ENCODE data around the gene FLOT1. TPM values are rescaled to one million over a fixed set of nuclear protein-coding genes. Genes with fewer than 3 reads are reported as not detected.

Gene FLOT1
- total RNA-seq, 1 experiment from 2014 or later, result 110 TPM

DNA sequence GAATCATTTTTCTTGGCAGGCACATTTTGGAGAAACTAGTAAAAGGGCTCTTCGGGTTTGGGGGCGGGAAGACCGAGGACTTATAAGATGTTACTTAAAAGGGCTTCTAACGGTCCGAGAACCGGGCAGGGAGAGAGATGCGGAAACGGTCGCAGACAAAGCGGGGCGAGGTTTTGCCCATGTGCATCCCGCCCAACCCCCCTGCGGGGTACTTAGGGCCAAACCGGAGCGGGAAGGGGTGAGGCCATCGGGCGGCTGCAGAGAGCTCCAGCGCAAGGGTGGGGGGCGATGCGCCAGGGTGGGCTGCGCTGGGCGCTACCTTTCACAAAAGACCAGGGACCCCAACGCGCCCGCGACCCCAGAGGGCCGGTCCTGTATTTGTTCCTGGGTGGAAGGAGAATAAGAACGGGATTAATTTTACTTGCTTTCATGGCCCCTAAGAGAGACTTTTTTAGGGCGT, 21.7 kb downstream of the FLOT1 start (continued):
- TF ChIP-seq, protein P1, sequence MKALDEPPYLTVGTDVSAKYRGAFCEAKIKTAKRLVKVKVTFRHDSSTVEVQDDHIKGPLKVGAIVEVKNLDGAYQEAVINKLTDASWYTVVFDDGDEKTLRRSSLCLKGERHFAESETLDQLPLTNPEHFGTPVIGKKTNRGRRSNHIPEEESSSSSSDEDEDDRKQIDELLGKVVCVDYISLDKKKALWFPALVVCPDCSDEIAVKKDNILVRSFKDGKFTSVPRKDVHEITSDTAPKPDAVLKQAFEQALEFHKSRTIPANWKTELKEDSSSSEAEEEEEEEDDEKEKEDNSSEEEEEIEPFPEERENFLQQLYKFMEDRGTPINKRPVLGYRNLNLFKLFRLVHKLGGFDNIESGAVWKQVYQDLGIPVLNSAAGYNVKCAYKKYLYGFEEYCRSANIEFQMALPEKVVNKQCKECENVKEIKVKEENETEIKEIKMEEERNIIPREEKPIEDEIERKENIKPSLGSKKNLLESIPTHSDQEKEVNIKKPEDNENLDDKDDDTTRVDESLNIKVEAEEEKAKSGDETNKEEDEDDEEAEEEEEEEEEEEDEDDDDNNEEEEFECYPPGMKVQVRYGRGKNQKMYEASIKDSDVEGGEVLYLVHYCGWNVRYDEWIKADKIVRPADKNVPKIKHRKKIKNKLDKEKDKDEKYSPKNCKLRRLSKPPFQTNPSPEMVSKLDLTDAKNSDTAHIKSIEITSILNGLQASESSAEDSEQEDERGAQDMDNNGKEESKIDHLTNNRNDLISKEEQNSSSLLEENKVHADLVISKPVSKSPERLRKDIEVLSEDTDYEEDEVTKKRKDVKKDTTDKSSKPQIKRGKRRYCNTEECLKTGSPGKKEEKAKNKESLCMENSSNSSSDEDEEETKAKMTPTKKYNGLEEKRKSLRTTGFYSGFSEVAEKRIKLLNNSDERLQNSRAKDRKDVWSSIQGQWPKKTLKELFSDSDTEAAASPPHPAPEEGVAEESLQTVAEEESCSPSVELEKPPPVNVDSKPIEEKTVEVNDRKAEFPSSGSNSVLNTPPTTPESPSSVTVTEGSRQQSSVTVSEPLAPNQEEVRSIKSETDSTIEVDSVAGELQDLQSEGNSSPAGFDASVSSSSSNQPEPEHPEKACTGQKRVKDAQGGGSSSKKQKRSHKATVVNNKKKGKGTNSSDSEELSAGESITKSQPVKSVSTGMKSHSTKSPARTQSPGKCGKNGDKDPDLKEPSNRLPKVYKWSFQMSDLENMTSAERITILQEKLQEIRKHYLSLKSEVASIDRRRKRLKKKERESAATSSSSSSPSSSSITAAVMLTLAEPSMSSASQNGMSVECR (CRISPR knock-in tag; IDR thresholded peaks at IDR 0.05; ENCODE audit: borderline replicate concordance), result no peak
- TF ChIP-seq TP53 (CRISPR knock-in tag; IDR thresholded peaks at IDR 0.05), result no peak
- no peak for TF ChIP-seq ZNF263 (CRISPR knock-in tag; IDR thresholded peaks at IDR 0.05; ENCODE audit: low read depth)
- peak; percentile 78 for TF ChIP-seq ZNF671 (CRISPR knock-in tag; IDR thresholded peaks at IDR 0.05)
- no peak for TF ChIP-seq CBFB (CRISPR knock-in tag; IDR thresholded peaks at IDR 0.05; ENCODE audit: low read depth)
- TF ChIP-seq NR2C2 (CRISPR knock-in tag; IDR thresholded peaks at IDR 0.05), result no peak
- TF ChIP-seq NR3C1 (CRISPR knock-in tag; conservative IDR thresholded peaks at IDR 0.05; ENCODE audit: low read depth), result no peak
- no peak for TF ChIP-seq MXD4 (CRISPR knock-in tag; IDR thresholded peaks at IDR 0.05; ENCODE audit: borderline replicate concordance)
- TF ChIP-seq, protein P2, sequence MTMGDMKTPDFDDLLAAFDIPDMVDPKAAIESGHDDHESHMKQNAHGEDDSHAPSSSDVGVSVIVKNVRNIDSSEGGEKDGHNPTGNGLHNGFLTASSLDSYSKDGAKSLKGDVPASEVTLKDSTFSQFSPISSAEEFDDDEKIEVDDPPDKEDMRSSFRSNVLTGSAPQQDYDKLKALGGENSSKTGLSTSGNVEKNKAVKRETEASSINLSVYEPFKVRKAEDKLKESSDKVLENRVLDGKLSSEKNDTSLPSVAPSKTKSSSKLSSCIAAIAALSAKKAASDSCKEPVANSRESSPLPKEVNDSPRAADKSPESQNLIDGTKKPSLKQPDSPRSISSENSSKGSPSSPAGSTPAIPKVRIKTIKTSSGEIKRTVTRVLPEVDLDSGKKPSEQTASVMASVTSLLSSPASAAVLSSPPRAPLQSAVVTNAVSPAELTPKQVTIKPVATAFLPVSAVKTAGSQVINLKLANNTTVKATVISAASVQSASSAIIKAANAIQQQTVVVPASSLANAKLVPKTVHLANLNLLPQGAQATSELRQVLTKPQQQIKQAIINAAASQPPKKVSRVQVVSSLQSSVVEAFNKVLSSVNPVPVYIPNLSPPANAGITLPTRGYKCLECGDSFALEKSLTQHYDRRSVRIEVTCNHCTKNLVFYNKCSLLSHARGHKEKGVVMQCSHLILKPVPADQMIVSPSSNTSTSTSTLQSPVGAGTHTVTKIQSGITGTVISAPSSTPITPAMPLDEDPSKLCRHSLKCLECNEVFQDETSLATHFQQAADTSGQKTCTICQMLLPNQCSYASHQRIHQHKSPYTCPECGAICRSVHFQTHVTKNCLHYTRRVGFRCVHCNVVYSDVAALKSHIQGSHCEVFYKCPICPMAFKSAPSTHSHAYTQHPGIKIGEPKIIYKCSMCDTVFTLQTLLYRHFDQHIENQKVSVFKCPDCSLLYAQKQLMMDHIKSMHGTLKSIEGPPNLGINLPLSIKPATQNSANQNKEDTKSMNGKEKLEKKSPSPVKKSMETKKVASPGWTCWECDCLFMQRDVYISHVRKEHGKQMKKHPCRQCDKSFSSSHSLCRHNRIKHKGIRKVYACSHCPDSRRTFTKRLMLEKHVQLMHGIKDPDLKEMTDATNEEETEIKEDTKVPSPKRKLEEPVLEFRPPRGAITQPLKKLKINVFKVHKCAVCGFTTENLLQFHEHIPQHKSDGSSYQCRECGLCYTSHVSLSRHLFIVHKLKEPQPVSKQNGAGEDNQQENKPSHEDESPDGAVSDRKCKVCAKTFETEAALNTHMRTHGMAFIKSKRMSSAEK (CRISPR knock-in tag; IDR thresholded peaks at IDR 0.05; ENCODE audit: borderline replicate concordance), result 0 out of 2 replicates have a peak, but pooled peaks have one; percentile 8
- no peak for TF ChIP-seq TEAD4 (CRISPR knock-in tag; IDR thresholded peaks at IDR 0.05)
- TF ChIP-seq, protein P3, sequence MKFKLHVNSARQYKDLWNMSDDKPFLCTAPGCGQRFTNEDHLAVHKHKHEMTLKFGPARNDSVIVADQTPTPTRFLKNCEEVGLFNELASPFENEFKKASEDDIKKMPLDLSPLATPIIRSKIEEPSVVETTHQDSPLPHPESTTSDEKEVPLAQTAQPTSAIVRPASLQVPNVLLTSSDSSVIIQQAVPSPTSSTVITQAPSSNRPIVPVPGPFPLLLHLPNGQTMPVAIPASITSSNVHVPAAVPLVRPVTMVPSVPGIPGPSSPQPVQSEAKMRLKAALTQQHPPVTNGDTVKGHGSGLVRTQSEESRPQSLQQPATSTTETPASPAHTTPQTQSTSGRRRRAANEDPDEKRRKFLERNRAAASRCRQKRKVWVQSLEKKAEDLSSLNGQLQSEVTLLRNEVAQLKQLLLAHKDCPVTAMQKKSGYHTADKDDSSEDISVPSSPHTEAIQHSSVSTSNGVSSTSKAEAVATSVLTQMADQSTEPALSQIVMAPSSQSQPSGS (CRISPR knock-in tag; IDR thresholded peaks at IDR 0.05; ENCODE audit: borderline replicate concordance, low read depth), result no peak
- TF ChIP-seq GABPB1 (CRISPR knock-in tag; IDR thresholded peaks at IDR 0.05), result no peak
- TF ChIP-seq, protein P4, sequence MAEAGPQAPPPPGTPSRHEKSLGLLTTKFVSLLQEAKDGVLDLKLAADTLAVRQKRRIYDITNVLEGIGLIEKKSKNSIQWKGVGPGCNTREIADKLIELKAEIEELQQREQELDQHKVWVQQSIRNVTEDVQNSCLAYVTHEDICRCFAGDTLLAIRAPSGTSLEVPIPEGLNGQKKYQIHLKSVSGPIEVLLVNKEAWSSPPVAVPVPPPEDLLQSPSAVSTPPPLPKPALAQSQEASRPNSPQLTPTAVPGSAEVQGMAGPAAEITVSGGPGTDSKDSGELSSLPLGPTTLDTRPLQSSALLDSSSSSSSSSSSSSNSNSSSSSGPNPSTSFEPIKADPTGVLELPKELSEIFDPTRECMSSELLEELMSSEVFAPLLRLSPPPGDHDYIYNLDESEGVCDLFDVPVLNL (CRISPR knock-in tag; IDR thresholded peaks at IDR 0.05; ENCODE audit: borderline replicate concordance, low read depth), result no peak
- TF ChIP-seq FOXJ3 (CRISPR knock-in tag; IDR thresholded peaks at IDR 0.05; ENCODE audit: borderline replicate concordance), result no peak
- TF ChIP-seq, protein P5, sequence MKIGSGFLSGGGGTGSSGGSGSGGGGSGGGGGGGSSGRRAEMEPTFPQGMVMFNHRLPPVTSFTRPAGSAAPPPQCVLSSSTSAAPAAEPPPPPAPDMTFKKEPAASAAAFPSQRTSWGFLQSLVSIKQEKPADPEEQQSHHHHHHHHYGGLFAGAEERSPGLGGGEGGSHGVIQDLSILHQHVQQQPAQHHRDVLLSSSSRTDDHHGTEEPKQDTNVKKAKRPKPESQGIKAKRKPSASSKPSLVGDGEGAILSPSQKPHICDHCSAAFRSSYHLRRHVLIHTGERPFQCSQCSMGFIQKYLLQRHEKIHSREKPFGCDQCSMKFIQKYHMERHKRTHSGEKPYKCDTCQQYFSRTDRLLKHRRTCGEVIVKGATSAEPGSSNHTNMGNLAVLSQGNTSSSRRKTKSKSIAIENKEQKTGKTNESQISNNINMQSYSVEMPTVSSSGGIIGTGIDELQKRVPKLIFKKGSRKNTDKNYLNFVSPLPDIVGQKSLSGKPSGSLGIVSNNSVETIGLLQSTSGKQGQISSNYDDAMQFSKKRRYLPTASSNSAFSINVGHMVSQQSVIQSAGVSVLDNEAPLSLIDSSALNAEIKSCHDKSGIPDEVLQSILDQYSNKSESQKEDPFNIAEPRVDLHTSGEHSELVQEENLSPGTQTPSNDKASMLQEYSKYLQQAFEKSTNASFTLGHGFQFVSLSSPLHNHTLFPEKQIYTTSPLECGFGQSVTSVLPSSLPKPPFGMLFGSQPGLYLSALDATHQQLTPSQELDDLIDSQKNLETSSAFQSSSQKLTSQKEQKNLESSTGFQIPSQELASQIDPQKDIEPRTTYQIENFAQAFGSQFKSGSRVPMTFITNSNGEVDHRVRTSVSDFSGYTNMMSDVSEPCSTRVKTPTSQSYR (CRISPR knock-in tag; IDR thresholded peaks at IDR 0.05), result no peak
- no peak for TF ChIP-seq RORB (CRISPR knock-in tag; IDR thresholded peaks at IDR 0.05)
- TF ChIP-seq SMAD4 (CRISPR knock-in tag; IDR thresholded peaks at IDR 0.05), result no peak
- TF ChIP-seq, protein P6, sequence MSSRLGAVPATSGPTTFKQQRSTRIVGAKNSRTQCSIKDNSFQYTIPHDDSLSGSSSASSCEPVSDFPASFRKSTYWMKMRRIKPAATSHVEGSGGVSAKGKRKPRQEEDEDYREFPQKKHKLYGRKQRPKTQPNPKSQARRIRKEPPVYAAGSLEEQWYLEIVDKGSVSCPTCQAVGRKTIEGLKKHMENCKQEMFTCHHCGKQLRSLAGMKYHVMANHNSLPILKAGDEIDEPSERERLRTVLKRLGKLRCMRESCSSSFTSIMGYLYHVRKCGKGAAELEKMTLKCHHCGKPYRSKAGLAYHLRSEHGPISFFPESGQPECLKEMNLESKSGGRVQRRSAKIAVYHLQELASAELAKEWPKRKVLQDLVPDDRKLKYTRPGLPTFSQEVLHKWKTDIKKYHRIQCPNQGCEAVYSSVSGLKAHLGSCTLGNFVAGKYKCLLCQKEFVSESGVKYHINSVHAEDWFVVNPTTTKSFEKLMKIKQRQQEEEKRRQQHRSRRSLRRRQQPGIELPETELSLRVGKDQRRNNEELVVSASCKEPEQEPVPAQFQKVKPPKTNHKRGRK (CRISPR knock-in tag; IDR thresholded peaks at IDR 0.05; ENCODE audit: borderline replicate concordance), result no peak

All from WTC11 (cell line).